Astrocyte of the cerebellum (primary cell): ENCODE data around the gene NQO1.

Experiments
- DNase-seq: peaks from one replicate; pipeline ENCODE4 v3.0.0-alpha.2; 2011; ENCODE audit warnings: low read depth
- H3K4me3 ChIP-seq: 2 replicates; pipeline ENCODE4 v1.5.1; 2011; ENCODE audit warnings: mild to moderate bottlenecking, low read depth, low read length, moderate library complexity
- in situ Hi-C: cut with HindIII; loops from 2 replicates; pipeline ENCODE4 v1.10.0; 2017; ENCODE audit warnings: low sequenced_read_pairs
- TF ChIP-seq, protein P1 (sequence below): IDR thresholded peaks from 2 replicates; pipeline ENCODE4 v1.5.1; 2012; ENCODE audit warnings: low read length, low read depth, moderate library complexity, mild to moderate bottlenecking; ENCODE audit errors: missing control alignments

Gene NQO1

GRCh38 chr16:69669577-69669976 is 56.8 kb downstream of the NQO1 start:
- DNase-seq = no peak
- H3K4me3 ChIP-seq = no peak overlapping the region
- in situ Hi-C loops = no loop called here
- TF ChIP-seq, protein P1, sequence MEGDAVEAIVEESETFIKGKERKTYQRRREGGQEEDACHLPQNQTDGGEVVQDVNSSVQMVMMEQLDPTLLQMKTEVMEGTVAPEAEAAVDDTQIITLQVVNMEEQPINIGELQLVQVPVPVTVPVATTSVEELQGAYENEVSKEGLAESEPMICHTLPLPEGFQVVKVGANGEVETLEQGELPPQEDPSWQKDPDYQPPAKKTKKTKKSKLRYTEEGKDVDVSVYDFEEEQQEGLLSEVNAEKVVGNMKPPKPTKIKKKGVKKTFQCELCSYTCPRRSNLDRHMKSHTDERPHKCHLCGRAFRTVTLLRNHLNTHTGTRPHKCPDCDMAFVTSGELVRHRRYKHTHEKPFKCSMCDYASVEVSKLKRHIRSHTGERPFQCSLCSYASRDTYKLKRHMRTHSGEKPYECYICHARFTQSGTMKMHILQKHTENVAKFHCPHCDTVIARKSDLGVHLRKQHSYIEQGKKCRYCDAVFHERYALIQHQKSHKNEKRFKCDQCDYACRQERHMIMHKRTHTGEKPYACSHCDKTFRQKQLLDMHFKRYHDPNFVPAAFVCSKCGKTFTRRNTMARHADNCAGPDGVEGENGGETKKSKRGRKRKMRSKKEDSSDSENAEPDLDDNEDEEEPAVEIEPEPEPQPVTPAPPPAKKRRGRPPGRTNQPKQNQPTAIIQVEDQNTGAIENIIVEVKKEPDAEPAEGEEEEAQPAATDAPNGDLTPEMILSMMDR = no peak

GRCh38 chr16:69663846-69664245 is 62.5 kb downstream of the NQO1 start:
- in situ Hi-C loops = loop anchor here (5.0 kb wide), 1 partner anchor 132 kb away; no protein-coding TSS in a partner anchor
- no peak overlapping the region for H3K4me3 ChIP-seq
- TF ChIP-seq, protein P1 = no peak
- no peak for DNase-seq

DNA sequence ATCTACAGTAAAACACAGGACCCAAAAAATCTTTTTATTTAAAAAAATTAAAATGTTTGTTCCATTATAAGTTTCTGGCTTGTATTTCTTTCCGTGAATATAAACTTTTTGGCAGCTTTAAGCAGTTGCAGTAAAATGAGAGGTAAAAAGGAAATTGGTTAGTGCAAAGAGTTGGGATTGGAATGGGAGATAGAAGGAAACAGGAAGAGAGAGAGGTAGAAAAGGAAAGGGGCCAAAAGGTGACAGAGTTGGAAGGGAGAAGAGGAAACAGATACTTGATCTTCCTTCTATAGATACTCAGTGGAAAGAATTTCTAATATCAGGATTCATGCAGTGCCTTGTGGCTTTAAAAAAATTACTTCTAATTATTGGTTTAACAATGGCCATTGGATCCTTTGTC is 63.5 kb downstream of the NQO1 start:
- in situ Hi-C loops = loop anchor here (5.0 kb wide), 1 partner anchor 131 kb away; no protein-coding TSS in a partner anchor
- no peak for DNase-seq
- H3K4me3 ChIP-seq = no peak overlapping the region
- TF ChIP-seq, protein P1 = no peak

DNA sequence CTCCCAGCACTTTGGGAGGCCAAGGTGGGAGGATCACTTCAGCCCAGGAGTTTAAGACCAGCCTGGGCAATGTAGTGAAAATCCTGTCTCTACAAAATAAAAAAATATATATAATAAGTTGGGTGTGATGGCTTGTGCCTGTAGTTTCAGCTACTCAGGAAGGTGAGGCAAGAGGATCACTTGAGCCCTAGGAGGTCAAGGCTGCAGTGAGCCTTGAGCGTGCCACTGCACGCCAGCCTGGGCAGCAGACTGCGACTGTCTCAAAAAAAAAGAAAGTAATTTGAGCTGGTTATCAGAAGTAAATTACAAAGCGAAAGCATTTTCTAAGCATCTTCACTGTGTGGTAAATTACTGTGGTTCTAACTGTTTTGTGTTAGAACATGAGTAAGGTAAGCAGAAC is 66.2 kb downstream of the NQO1 start:
- in situ Hi-C loops = loop anchor here (5.0 kb wide), 1 partner anchor 128 kb away; no protein-coding TSS in a partner anchor
- no peak overlapping the region for H3K4me3 ChIP-seq
- DNase-seq = no peak
- TF ChIP-seq, protein P1 = no peak
